Measurements from ENCODE around the gene TLCD3A. TPM values are rescaled to one million over a fixed set of nuclear protein-coding genes. Genes with fewer than 3 reads are reported as not detected.

TLCD3A gene
- polyA plus RNA-seq, 1 of the 3 experiments (the other 2 are of a cell fraction), result 31.7 TPM

GRCh38 chr17:689556-690275 is 42.7 kb upstream of the TLCD3A start:
- Histone ChIP-seq H3K27ac (ENCODE audit: low read depth in 2 of 2, low read length in 1 of 2) (no peak overlapping the region), H3K4me1 (ENCODE audit: control insufficient read depth in 1 of 2, insufficient read depth in 2 of 2, low read depth in 1 of 2, low read length in 1 of 2) (peaks cover 0 to 22% of the 10 kb centered on the region in 2 experiments; a peak in 2 of 4 replicates), H3F3A (replicated peaks; ENCODE audit: insufficient read depth) (peaks cover 29% of the 10 kb centered on the region), H2AFZ (ENCODE audit: low read depth) (no peak overlapping the region), H3K36me3 (replicated peaks in 1 of 2; ENCODE audit: control insufficient read depth in 1 of 2, insufficient read depth in 2 of 2, low read length in 1 of 2) (peaks cover 15 to 18% of the 10 kb centered on the region in 2 experiments), H3K9ac (no peak overlapping the region), H3K79me2 (ENCODE audit: insufficient read depth) (peaks cover 11% of the 10 kb centered on the region; the same call in 1 of the 2 replicates), H3K9me2 (no peaks in the 10 kb centered on the region), H4K20me1 (ENCODE audit: insufficient read depth) (no peaks in the 10 kb centered on the region), H3K9me3 (no peaks in the 10 kb centered on the region), H3K27me3 (ENCODE audit: insufficient read depth) (no peaks in the 10 kb centered on the region), H3K4me3 (ENCODE audit: low read depth in 2 of 2, low read length in 1 of 2) (no peak overlapping the region), H3K4me2 (no peak overlapping the region)
- ChIA-PET CTCF (interaction anchor here (1.3 to 3.3 kb wide), 3 partner anchors 11 to 278 kb away, joined by 3 to 26 read pairs (median 15); no protein-coding TSS in a partner anchor), POLR2A (no interaction called here)
- 89% methylated on average over 17 of the region's 17 CpGs for WGBS (ENCODE audit: low lambda C conversion rate)
- DNase-seq, result no peak
- no peak for TF ChIP-seq NRF1 (IDR thresholded peaks at IDR 0.05; ENCODE audit: low read depth, low read length)
- TF ChIP-seq FOXJ3 (CRISPR knock-in tag; IDR thresholded peaks at IDR 0.05), result no peak
- no peak for TF ChIP-seq EZH2phosphoT487 (IDR thresholded peaks at IDR 0.05; ENCODE audit: borderline replicate concordance, low read depth)
- no peak for TF ChIP-seq CTCF (IDR thresholded peaks at IDR 0.05)
- TF ChIP-seq MXI1 (IDR thresholded peaks at IDR 0.05; ENCODE audit: low read depth, low read length), result no peak
- TF ChIP-seq GABPA (IDR thresholded peaks at IDR 0.05; ENCODE audit: low read depth), result no peak
- TF ChIP-seq TCF12 (IDR thresholded peaks at IDR 0.05), result no peak
- TF ChIP-seq TEAD4 (IDR thresholded peaks at IDR 0.05; ENCODE audit: borderline replicate concordance, insufficient read depth), result no peak
- TF ChIP-seq MEF2A (IDR thresholded peaks at IDR 0.05; ENCODE audit: borderline replicate concordance, low read depth), result no peak
- TF ChIP-seq TAF1 (IDR thresholded peaks at IDR 0.05; ENCODE audit: borderline replicate concordance, low read depth, low read length), result no peak
- no peak for TF ChIP-seq POLR2AphosphoS5 (IDR thresholded peaks at IDR 0.05; ENCODE audit: low read depth, low read length)
- TF ChIP-seq RFX5 (IDR thresholded peaks at IDR 0.05; ENCODE audit: low read length), result no peak
- no peak for TF ChIP-seq SIN3A (IDR thresholded peaks at IDR 0.05; ENCODE audit: borderline replicate concordance, low read depth, low read length)
- TF ChIP-seq GATA2 (CRISPR knock-in tag; IDR thresholded peaks at IDR 0.05), result no peak
- TF ChIP-seq YY1 (IDR thresholded peaks at IDR 0.05; ENCODE audit: low read depth), result no peak
- no peak for TF ChIP-seq IRF3 (IDR thresholded peaks at IDR 0.05; ENCODE audit: low read depth, low read length)
- TF ChIP-seq JUND (IDR thresholded peaks at IDR 0.05), result no peak
- no peak for TF ChIP-seq NFIC (IDR thresholded peaks at IDR 0.05; ENCODE audit: borderline replicate concordance)
- no peak for TF ChIP-seq RXRA (IDR thresholded peaks at IDR 0.05; ENCODE audit: borderline replicate concordance, low read depth)
- TF ChIP-seq, protein P1, sequence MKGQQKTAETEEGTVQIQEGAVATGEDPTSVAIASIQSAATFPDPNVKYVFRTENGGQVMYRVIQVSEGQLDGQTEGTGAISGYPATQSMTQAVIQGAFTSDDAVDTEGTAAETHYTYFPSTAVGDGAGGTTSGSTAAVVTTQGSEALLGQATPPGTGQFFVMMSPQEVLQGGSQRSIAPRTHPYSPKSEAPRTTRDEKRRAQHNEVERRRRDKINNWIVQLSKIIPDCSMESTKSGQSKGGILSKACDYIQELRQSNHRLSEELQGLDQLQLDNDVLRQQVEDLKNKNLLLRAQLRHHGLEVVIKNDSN (IDR thresholded peaks at IDR 0.05; ENCODE audit: borderline replicate concordance, low read depth), result no peak
